Measurements from ENCODE around the gene BAD. TPM values are rescaled to one million over a fixed set of nuclear protein-coding genes. Genes with fewer than 3 reads are reported as not detected.

Gene BAD
- total and polyA plus RNA-seq, 2 of the 13 experiments (the other 11 are each of a cell fraction or from before 2014, with no cell fraction given), result 17.9 to 28.5 TPM

GRCh38 chr11:64266339-64266738 is 18.1 kb downstream of the BAD start (continued):
- TF ChIP-seq, protein P1, sequence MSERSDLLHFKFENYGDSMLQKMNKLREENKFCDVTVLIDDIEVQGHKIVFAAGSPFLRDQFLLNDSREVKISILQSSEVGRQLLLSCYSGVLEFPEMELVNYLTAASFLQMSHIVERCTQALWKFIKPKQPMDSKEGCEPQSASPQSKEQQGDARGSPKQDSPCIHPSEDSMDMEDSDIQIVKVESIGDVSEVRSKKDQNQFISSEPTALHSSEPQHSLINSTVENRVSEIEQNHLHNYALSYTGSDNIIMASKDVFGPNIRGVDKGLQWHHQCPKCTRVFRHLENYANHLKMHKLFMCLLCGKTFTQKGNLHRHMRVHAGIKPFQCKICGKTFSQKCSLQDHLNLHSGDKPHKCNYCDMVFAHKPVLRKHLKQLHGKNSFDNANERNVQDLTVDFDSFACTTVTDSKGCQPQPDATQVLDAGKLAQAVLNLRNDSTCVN (CRISPR knock-in tag; IDR thresholded peaks at IDR 0.05; ENCODE audit: borderline replicate concordance), result no peak
- TF ChIP-seq ZNF569 (CRISPR knock-in tag; IDR thresholded peaks at IDR 0.05; ENCODE audit: borderline replicate concordance), result no peak
- TF ChIP-seq ZNF773 (CRISPR knock-in tag; IDR thresholded peaks at IDR 0.05; ENCODE audit: borderline replicate concordance), result no peak

DNA sequence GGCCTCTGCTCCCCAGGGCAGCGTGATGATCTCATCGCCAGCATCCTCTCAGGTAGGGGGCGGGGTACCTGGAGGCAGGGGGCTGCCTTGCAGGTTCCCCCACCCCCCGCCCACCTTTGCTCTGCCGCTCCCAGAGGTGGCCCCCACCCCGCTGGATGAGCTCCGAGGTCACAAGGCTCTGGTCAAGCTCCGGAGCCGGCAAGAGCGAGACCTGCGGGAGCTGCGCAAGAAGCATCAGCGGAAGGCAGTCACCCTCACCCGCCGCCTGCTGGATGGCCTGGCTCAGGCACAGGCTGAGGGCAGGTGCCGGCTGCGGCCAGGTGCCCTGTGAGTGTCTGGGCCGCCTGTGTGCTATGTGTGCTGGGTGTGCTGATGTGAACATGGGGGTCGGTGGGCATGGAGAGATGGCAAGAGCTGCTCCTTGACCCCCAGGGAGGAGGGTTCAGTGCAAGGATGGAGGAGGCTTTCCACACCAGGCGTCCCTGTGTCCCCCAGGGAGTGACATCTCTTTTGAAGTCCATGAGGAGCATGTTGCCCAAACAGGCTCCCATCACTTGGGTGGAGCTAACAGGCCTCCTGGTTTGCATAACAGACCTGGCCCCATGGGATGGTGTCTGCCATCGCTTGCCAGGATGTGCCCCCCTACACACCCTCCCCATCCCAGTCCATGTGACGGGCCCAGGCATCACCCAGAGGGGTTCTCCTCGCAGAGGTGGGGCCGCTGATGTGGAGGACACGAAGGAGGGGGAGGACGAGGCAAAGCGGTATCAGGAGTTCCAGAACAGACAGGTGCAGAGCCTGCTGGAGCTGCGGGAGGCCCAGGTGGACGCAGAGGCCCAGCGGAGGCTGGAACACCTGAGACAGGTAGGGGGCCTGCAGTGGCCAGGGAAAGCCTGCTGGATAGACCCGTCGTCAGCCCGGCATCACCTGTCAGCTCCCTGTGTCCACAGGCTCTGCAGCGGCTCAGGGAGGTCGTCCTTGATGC is 19.0 kb downstream of the BAD start:
- no peak for TF ChIP-seq GLI4 (CRISPR knock-in tag; IDR thresholded peaks at IDR 0.05; ENCODE audit: borderline replicate concordance)
- no peak for TF ChIP-seq ZNF660 (CRISPR knock-in tag; IDR thresholded peaks at IDR 0.05; ENCODE audit: borderline replicate concordance, low read depth)
- TF ChIP-seq ZNF496 (CRISPR knock-in tag; IDR thresholded peaks at IDR 0.05; ENCODE audit: insufficient replicate concordance), result no peak
- TF ChIP-seq SSRP1 (CRISPR knock-in tag; IDR thresholded peaks at IDR 0.05), result no peak
- no peak for TF ChIP-seq ZNF121 (CRISPR knock-in tag; IDR thresholded peaks at IDR 0.05)
- TF ChIP-seq, protein P2, sequence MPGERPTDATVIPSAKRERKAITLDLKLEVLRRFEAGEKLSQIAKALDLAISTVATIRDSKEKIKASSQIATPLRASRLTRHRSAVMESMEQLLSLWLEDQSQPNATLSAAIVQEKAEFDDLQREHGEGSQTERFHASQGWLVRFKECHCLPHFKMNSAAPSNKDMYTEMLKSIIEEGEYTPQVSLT (CRISPR knock-in tag; IDR thresholded peaks at IDR 0.05; ENCODE audit: borderline replicate concordance, low read depth), result no peak
- TF ChIP-seq PHF8 (CRISPR knock-in tag; IDR thresholded peaks at IDR 0.05), result no peak
- no peak for TF ChIP-seq ERF (CRISPR knock-in tag; IDR thresholded peaks at IDR 0.05)
- no peak for TF ChIP-seq HCFC1 (IDR thresholded peaks at IDR 0.05; ENCODE audit: low read depth, low read length)
- TF ChIP-seq CENPX (CRISPR knock-in tag; IDR thresholded peaks at IDR 0.05), result no peak
- no peak for TF ChIP-seq ZFP41 (CRISPR knock-in tag; IDR thresholded peaks at IDR 0.05; ENCODE audit: borderline replicate concordance)
- no peak for TF ChIP-seq RFXAP (CRISPR knock-in tag; IDR thresholded peaks at IDR 0.05; ENCODE audit: borderline replicate concordance)
- no peak for TF ChIP-seq ELF3 (CRISPR knock-in tag; IDR thresholded peaks at IDR 0.05)
- no peak for TF ChIP-seq ARNT (IDR thresholded peaks at IDR 0.05)
- no peak for TF ChIP-seq BHLHE40 (IDR thresholded peaks at IDR 0.05; ENCODE audit: low read length)
- no peak for TF ChIP-seq ZNF850 (CRISPR knock-in tag; conservative IDR thresholded peaks at IDR 0.05)
- TF ChIP-seq GABPA (IDR thresholded peaks at IDR 0.05; ENCODE audit: low read depth, low read length), result no peak
- no peak for TF ChIP-seq GABPA (CRISPR knock-in tag; IDR thresholded peaks at IDR 0.05; ENCODE audit: low read depth)
- TF ChIP-seq ZNF296 (CRISPR knock-in tag; conservative IDR thresholded peaks at IDR 0.05), result no peak
- intact Hi-C loops (cut with micrococcal nuclease; ENCODE audit: unreplicated experiment) (no loop called here), in situ Hi-C loops (cut with HindIII; ENCODE audit: extremely low pct_ligation_motif_present, low pct_unique_long_range_greater_than_20kb) (no loop called here)
- no peak overlapping the region for H2AFZ ChIP-seq (ENCODE audit: low read length)
- no peak for ATAC-seq
- no peaks in the 10 kb centered on the region for H4K20me1 ChIP-seq (ENCODE audit: insufficient read depth, low read length)
- CTCF ChIA-PET (ENCODE audit: low intra/inter-chr PET ratio, low total read pairs), result no interaction called here
- H3K9ac ChIP-seq (ENCODE audit: insufficient read depth, low read depth, low read length), result no peak overlapping the region
- no peak for FAIRE-seq
- no peak overlapping the region for H3K4me3 ChIP-seq (replicated peaks in 1 of 3; ENCODE audit: insufficient read depth in 1 of 3, low read depth in 2 of 3, low read length in 3 of 3)
- POLR2A ChIA-PET, result interaction anchor here (1.4 kb wide), 1 partner anchor 13 kb away, joined by 7 read pairs; no protein-coding TSS in a partner anchor
- 95% methylated on average over 22 of the region's 35 CpGs for WGBS (ENCODE audit: low lambda C conversion rate)
- H3K4me2 ChIP-seq (ENCODE audit: low read depth, low read length), result no peak overlapping the region
- H3K79me2 ChIP-seq (ENCODE audit: insufficient read depth, low read length), result peaks cover 4% of the 10 kb centered on the region
- H3K27me3 ChIP-seq (ENCODE audit: control insufficient read depth in 1 of 2, insufficient read depth in 2 of 2, low read length in 2 of 2), result no peaks in the 10 kb centered on the region
- DNase-seq (ENCODE audit: low spot score), result no peak
- H3K36me3 ChIP-seq (replicated peaks in 1 of 2; ENCODE audit: control insufficient read depth in 1 of 2, insufficient read depth in 2 of 2, low read length in 2 of 2), result peaks cover 1 to 15% of the 10 kb centered on the region in 2 experiments; a peak in 4 of 5 replicates
- no peaks in the 10 kb centered on the region for H3K9me3 ChIP-seq (ENCODE audit: low read length)
- H3K27ac ChIP-seq (ENCODE audit: extremely low read length, insufficient read depth, low read length), result no peak overlapping the region
- no TSS peak for BruUV-seq (replicated peaks)
- peaks cover 15% of the 10 kb centered on the region for H3K4me1 ChIP-seq (ENCODE audit: insufficient read depth, low read length)
